Astrocyte (in vitro differentiated cells and primary cell): ENCODE data around the gene EP400. TPM values are rescaled to one million over a fixed set of nuclear protein-coding genes. Genes with fewer than 3 reads are reported as not detected.

ENCODE experiments used
- DNase-seq: peaks from one replicate; pipeline ENCODE4 v3.0.0-alpha.2; 2010; ENCODE audit warnings: low read depth
- FAIRE-seq: peaks from 2 replicates; lab custom pipeline; 2011; peaks lifted over from hg19 to GRCh38; lab: Jason Lieb, UNC
- H2AFZ ChIP-seq: 2 replicates; pipeline ENCODE4 v1.6.0; 2012; ENCODE audit warnings: low read depth, low read length, inconsistent platforms
- H3K27ac ChIP-seq: 2 replicates; pipeline ENCODE4 v1.5.1; 2011; ENCODE audit warnings: low read depth, low read length, inconsistent platforms
- H3K27me3 ChIP-seq: 2 replicates; pipeline ENCODE4 v1.6.0; 2011; ENCODE audit warnings: low read length, inconsistent platforms; ENCODE audit not compliant: insufficient read depth
- H3K36me3 ChIP-seq: 2 replicates; pipeline ENCODE4 v1.5.1; 2011; ENCODE audit warnings: low read length, inconsistent platforms; ENCODE audit not compliant: insufficient read depth
- H3K4me1 ChIP-seq: 2 replicates; pipeline ENCODE4 v1.5.1; 2011; ENCODE audit warnings: low read length, inconsistent platforms; ENCODE audit not compliant: insufficient read depth
- H3K4me2 ChIP-seq: 2 replicates; pipeline ENCODE4 v1.6.0; 2012; ENCODE audit warnings: low read length, inconsistent platforms
- H3K4me3 ChIP-seq: 2 replicates; pipeline ENCODE4 v1.5.1; 2011; ENCODE audit warnings: low read depth, mild to moderate bottlenecking, low read length, inconsistent platforms; ENCODE audit not compliant: insufficient read depth
- H3K79me2 ChIP-seq: 2 replicates; pipeline ENCODE4 v1.6.0; 2012; ENCODE audit warnings: mild to moderate bottlenecking, low read length, inconsistent platforms; ENCODE audit not compliant: insufficient read depth
- H3K9ac ChIP-seq: 2 replicates; pipeline ENCODE4 v1.6.0; 2012; ENCODE audit warnings: mild to moderate bottlenecking, low read length, inconsistent platforms
- H3K9me3 ChIP-seq: 2 replicates; pipeline ENCODE4 v1.5.1; 2012; ENCODE audit warnings: low read depth, mild to moderate bottlenecking, low read length, inconsistent platforms; ENCODE audit not compliant: insufficient read depth
- H4K20me1 ChIP-seq: 2 replicates; pipeline ENCODE4 v1.6.0; 2012; ENCODE audit warnings: low read length, inconsistent platforms; ENCODE audit not compliant: insufficient read depth
- H3K27ac Mint-ChIP-seq: one replicate; pipeline ENCODE4 v1.8.0; 2021; ENCODE audit warnings: mild to moderate bottlenecking, mixed read lengths; ENCODE audit not compliant: unreplicated experiment
- H3K27me3 Mint-ChIP-seq: one replicate; pipeline ENCODE4 v1.8.0; 2021; ENCODE audit warnings: low read depth, mixed read lengths; ENCODE audit not compliant: unreplicated experiment
- H3K36me3 Mint-ChIP-seq: one replicate; pipeline ENCODE4 v1.8.0; 2021; ENCODE audit warnings: low read depth, mixed read lengths; ENCODE audit not compliant: unreplicated experiment
- H3K4me1 Mint-ChIP-seq: one replicate; pipeline ENCODE4 v1.8.0; 2021; ENCODE audit warnings: low read depth, mixed read lengths; ENCODE audit not compliant: unreplicated experiment
- H3K4me3 Mint-ChIP-seq: one replicate; pipeline ENCODE4 v1.8.0; 2021; ENCODE audit warnings: mild to moderate bottlenecking, moderate library complexity, mixed read lengths; ENCODE audit not compliant: unreplicated experiment
- H3K9me3 Mint-ChIP-seq: one replicate; pipeline ENCODE4 v1.8.0; 2021; ENCODE audit warnings: mild to moderate bottlenecking, mixed read lengths; ENCODE audit not compliant: unreplicated experiment
- CTCF ChIP-seq: IDR thresholded peaks from 2 replicates; pipeline ENCODE4 v1.5.1; 2011; ENCODE audit warnings: low read depth, mild to moderate bottlenecking, inconsistent platforms, low read length, moderate library complexity; ENCODE audit not compliant: insufficient read depth
- EZH2 ChIP-seq: IDR thresholded peaks from 2 replicates; pipeline ENCODE4 v1.6.1; 2012; ENCODE audit warnings: mild to moderate bottlenecking, low read length, inconsistent platforms; ENCODE audit not compliant: insufficient read depth
- total RNA-seq: library from RNA; stranded (reverse); gene quantifications from 2 replicates; pipeline ENCODE4 v1.2.1, GENCODE V29; 2021

Gene EP400
- total RNA-seq, 1 donor from 2014 or later: 39.8 TPM

GRCh38 chr12:132028111-132028510, 78.4 kb downstream of the EP400 start:
- Histone ChIP-seq H3K4me1 (peaks cover 7% of the 10 kb centered on the region), H4K20me1 (peaks cover 19% of the 10 kb centered on the region), H3K4me2 (no peak overlapping the region), H3K27ac (no peak overlapping the region), H3K9me3 (no peaks in the 10 kb centered on the region), H2AFZ (no peak overlapping the region), H3K27me3 (no peaks in the 10 kb centered on the region), H3K36me3 (peaks cover 49% of the 10 kb centered on the region), H3K9ac (no peak overlapping the region), H3K4me3 (no peak overlapping the region), H3K79me2 (no peaks in the 10 kb centered on the region)
- FAIRE-seq (no peak), DNase-seq (no peak)
- Mint-ChIP-seq H3K27ac (no peak overlapping the region), H3K27me3 (no peaks in the 10 kb centered on the region), H3K36me3 (peaks cover 17% of the 10 kb centered on the region), H3K9me3 (no peaks in the 10 kb centered on the region), H3K4me3 (no peak overlapping the region), H3K4me1 (no peaks in the 10 kb centered on the region)
- TF ChIP-seq EZH2: no peak
- no peak for TF ChIP-seq CTCF

GRCh38 chr12:132029503-132030300, 80.0 kb downstream of the EP400 start:
- H3K79me2 ChIP-seq: no peaks in the 10 kb centered on the region
- H3K27me3 ChIP-seq: no peaks in the 10 kb centered on the region
- no peak overlapping the region for H3K4me2 ChIP-seq
- no peak overlapping the region for H3K4me3 ChIP-seq
- H3K4me3 Mint-ChIP-seq: no peak overlapping the region
- peaks cover 26% of the 10 kb centered on the region for H4K20me1 ChIP-seq
- H3K27ac ChIP-seq: no peak overlapping the region
- no peaks in the 10 kb centered on the region for H3K27me3 Mint-ChIP-seq
- peaks cover 19% of the 10 kb centered on the region for H3K36me3 Mint-ChIP-seq
- no peak overlapping the region for H3K27ac Mint-ChIP-seq
- peaks cover 48% of the 10 kb centered on the region for H3K36me3 ChIP-seq
- DNase-seq: no peak
- no peaks in the 10 kb centered on the region for H3K9me3 ChIP-seq
- TF ChIP-seq CTCF (no peak), EZH2 (no peak)
- H3K9ac ChIP-seq: no peak overlapping the region
- H3K4me1 ChIP-seq: peaks cover 7% of the 10 kb centered on the region
- no peaks in the 10 kb centered on the region for H3K9me3 Mint-ChIP-seq
- no peaks in the 10 kb centered on the region for H3K4me1 Mint-ChIP-seq
- H2AFZ ChIP-seq: no peak overlapping the region
- FAIRE-seq: no peak

- Mint-ChIP-seq H3K4me1 (no peaks in the 10 kb centered on the region), H3K9me3 (no peaks in the 10 kb centered on the region), H3K4me3 (no peak overlapping the region), H3K36me3 (peaks cover 19% of the 10 kb centered on the region), H3K27ac (no peak overlapping the region), H3K27me3 (no peaks in the 10 kb centered on the region)
- Histone ChIP-seq H3K27ac (no peak overlapping the region), H3K36me3 (peaks cover 47% of the 10 kb centered on the region), H3K9me3 (no peaks in the 10 kb centered on the region), H3K4me2 (no peak overlapping the region), H3K9ac (no peak overlapping the region), H3K4me3 (no peak overlapping the region), H2AFZ (no peak overlapping the region), H4K20me1 (peaks cover 26% of the 10 kb centered on the region), H3K4me1 (peaks cover 7% of the 10 kb centered on the region), H3K79me2 (no peaks in the 10 kb centered on the region), H3K27me3 (no peaks in the 10 kb centered on the region)
- no peak for TF ChIP-seq EZH2
- TF ChIP-seq CTCF: no peak
- DNase-seq (no peak), FAIRE-seq (no peak)
These were observed 80.8 kb downstream of the EP400 start for GRCh38 chr12:132030367-132031038.
